ENCODE data around the gene SOHLH1.

SOHLH1 gene

GRCh38 chr9:135699440-135699839 lies at the start of gene SOHLH1:
Gene SOHLH1, minus strand, starts transcription at chr9:135699481. Its CDS starts 14 bp downstream, at chr9:135699467.
- no peak for DNase-seq

GRCh38 chr9:135748676-135749075 lies 49.4 kb upstream of the SOHLH1 start:
- DNase-seq: no peak

GRCh38 chr9:135747311-135747710 lies 48.0 kb upstream of the SOHLH1 start:
- DNase-seq: no peak

GRCh38 chr9:135746565-135746964 lies 47.3 kb upstream of the SOHLH1 start:
- DNase-seq: no peak

GRCh38 chr9:135745686-135746324 lies 46.5 kb upstream of the SOHLH1 start:
- no peak for DNase-seq

GRCh38 chr9:135745189-135745588 lies 45.9 kb upstream of the SOHLH1 start:
- DNase-seq: no peak

- no peak for DNase-seq
Measured at GRCh38 chr9:135744333-135745070, 45.2 kb upstream of the SOHLH1 start.

- DNase-seq: no peak
Measured at GRCh38 chr9:135743546-135744332, 44.5 kb upstream of the SOHLH1 start.

GRCh38 chr9:135743021-135743420 lies 43.7 kb upstream of the SOHLH1 start:
- no peak for DNase-seq

GRCh38 chr9:135741276-135742219 lies 42.3 kb upstream of the SOHLH1 start:
- DNase-seq: no peak

- DNase-seq: no peak
Measured at GRCh38 chr9:135739271-135740220, 40.3 kb upstream of the SOHLH1 start.

GRCh38 chr9:135737840-135738521 lies 38.7 kb upstream of the SOHLH1 start:
- DNase-seq: no peak

GRCh38 chr9:135736979-135737839 lies 37.9 kb upstream of the SOHLH1 start:
- DNase-seq: no peak

GRCh38 chr9:135736272-135736978 lies 37.1 kb upstream of the SOHLH1 start:
- no peak for DNase-seq

GRCh38 chr9:135734616-135735144 lies 35.4 kb upstream of the SOHLH1 start:
- DNase-seq: no peak

GRCh38 chr9:135732569-135733257 lies 33.4 kb upstream of the SOHLH1 start:
- no peak for DNase-seq

- no peak for DNase-seq
Measured at GRCh38 chr9:135731454-135731853, 32.2 kb upstream of the SOHLH1 start.

- DNase-seq: no peak
Measured at GRCh38 chr9:135729480-135729879, 30.2 kb upstream of the SOHLH1 start.

All from GOT3 (cell line).